GM11168 (cell line): Measurements from ENCODE around the gene SBK1.

Experiments
- in situ Hi-C: fragments of 300-500 bp; cut with MboI; formaldehyde crosslinking; loops from one replicate; pipeline ENCODE4 v1.12.0; 2022; ENCODE audit warnings: low sequenced_read_pairs; ENCODE audit not compliant: unreplicated experiment

SBK1 gene

GRCh38 chr16:28280881-28281836 lies 11.2 kb upstream of the SBK1 start:
- in situ Hi-C loops = no loop called here

GRCh38 chr16:28282045-28282444 lies 10.3 kb upstream of the SBK1 start:
- in situ Hi-C loops = no loop called here

GRCh38 chr16:28283173-28283572 lies 9.2 kb upstream of the SBK1 start:
- in situ Hi-C loops = no loop called here

GRCh38 chr16:28283798-28284577 lies 8.3 kb upstream of the SBK1 start:
- in situ Hi-C loops = no loop called here

GRCh38 chr16:28285649-28286048 lies 6.7 kb upstream of the SBK1 start:
- in situ Hi-C loops = no loop called here

GRCh38 chr16:28288114-28288513 lies 4.2 kb upstream of the SBK1 start:
- in situ Hi-C loops = no loop called here

- in situ Hi-C loops = no loop called here
These were observed 3.3 kb upstream of the SBK1 start for GRCh38 chr16:28289048-28289447.

GRCh38 chr16:28289939-28290858 lies 2.1 kb upstream of the SBK1 start:
- in situ Hi-C loops = no loop called here

- in situ Hi-C loops = no loop called here
These were observed 1.5 kb upstream of the SBK1 start for GRCh38 chr16:28290859-28291254.

GRCh38 chr16:28292731-28293600 lies 641 bp downstream of the SBK1 start:
- in situ Hi-C loops = no loop called here

GRCh38 chr16:28293601-28293960 lies 1.3 kb downstream of the SBK1 start:
- in situ Hi-C loops = no loop called here

- in situ Hi-C loops = no loop called here
These were observed 1.9 kb downstream of the SBK1 start for GRCh38 chr16:28294201-28294600.

- in situ Hi-C loops = no loop called here
These were observed 3.0 kb downstream of the SBK1 start for GRCh38 chr16:28295276-28295675.

- in situ Hi-C loops = no loop called here
These were observed 5.0 kb downstream of the SBK1 start for GRCh38 chr16:28297308-28297707.

GRCh38 chr16:28297784-28298510 lies 5.6 kb downstream of the SBK1 start:
- in situ Hi-C loops = no loop called here

GRCh38 chr16:28298511-28298878 lies 6.2 kb downstream of the SBK1 start:
- in situ Hi-C loops = no loop called here

- in situ Hi-C loops = no loop called here
These were observed 8.0 kb downstream of the SBK1 start for GRCh38 chr16:28300327-28300726.

- in situ Hi-C loops = no loop called here
These were observed 8.8 kb downstream of the SBK1 start for GRCh38 chr16:28301154-28301553.

- in situ Hi-C loops = no loop called here
These were observed 9.3 kb downstream of the SBK1 start for GRCh38 chr16:28301620-28302019.
